ENCODE measurements around the gene DCAF6. TPM values are rescaled to one million over a fixed set of nuclear protein-coding genes. Genes with fewer than 3 reads are reported as not detected.
"Not testable (repeated sequence)": the region's sequence is repeated elsewhere in the genome, so short reads cannot be mapped to it uniquely, and the experiment has no call there.

DCAF6 gene
- total RNA-seq, 1 donor from 2014 or later = 167 TPM

DNA sequence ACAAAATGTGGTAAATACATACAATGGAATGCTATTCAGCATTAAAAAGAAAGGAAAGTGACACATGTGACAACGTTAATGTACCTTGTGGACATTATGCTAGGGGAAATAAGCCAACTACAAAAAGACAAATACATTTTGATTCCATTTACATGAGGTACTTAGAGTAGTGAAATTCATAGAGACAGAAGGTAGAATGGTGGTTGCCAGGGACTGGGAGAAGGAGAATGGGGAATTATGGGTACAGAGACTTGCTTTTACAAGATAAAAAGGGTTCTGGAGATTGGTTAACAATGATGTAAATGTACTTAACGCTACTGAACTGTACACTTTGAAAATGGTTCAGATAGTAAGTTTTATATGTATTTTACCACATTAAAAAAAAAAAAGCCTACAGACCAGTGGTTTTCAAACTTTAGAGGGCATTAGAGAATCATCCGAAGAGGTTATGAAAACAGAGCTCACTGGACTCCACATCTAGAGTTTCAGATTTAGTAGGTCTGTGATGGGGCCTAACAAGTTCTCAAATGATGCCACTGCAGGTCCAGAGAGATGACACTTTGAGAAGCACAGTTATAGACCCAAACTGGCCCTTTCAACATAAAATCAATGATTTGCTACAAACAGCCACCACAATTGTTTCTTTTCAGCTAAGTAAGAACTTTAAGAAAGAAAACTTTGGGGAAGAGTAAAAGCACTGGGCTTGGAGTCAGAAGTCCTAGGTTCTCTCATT lies 13.0 kb upstream of the DCAF6 start:
- intact Hi-C loops (cut with DNase I) = no loop called here
- DNase-seq (ENCODE audit: low spot score) = no peak

DNA sequence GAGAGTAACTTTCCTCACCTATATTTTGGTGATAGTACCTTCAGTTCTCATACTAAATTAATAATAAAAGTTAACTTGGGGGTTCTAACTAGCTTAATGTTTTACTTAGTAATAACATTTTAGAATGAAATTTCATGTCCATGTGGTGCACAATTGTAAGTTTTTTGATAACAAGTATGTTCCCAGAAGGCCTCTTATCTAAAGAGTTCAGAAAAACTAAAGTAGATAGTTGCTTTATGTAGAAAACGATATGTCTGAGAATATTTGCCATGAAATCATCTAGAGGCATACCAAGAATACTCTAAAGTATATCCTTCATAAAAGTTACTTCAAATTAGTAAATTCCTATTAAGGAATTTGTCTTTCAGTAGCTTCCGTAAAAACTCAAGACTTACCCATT lies 12.4 kb upstream of the DCAF6 start:
- intact Hi-C loops (cut with DNase I) = no loop called here
- DNase-seq (ENCODE audit: low spot score) = no peak

DNA sequence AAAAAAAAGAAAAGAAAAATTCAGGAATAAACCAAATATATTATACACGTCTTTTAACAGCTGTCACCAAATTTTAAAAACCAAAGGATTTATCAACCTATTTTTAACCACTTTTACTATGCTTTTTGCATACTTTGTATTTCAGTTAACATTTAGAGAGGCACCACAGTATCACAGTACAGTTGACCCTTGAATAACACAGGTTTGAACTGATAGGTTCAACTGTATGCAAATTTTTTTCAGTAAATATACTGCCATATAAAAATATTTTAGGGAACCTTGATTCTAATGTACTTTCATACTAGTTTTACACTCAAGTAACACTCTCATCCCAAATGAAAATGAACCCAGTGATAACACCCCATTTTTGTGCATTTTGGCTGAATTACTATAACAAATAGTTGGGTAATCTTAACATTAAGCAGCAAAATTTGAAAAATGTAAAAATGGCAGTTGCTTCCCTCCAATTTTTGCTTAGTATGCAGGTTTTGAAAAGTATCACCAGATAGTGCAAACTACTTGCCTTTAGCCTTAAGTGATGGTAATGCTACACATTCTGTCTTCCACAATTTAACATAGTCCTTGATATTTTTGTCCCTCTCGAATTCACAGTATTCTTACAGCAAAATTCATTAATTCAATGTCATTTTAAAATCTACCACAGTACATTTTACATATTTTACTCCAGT lies 11.8 kb upstream of the DCAF6 start:
- DNase-seq (ENCODE audit: low spot score) = no peak
- intact Hi-C loops (cut with DNase I) = no loop called here

DNA sequence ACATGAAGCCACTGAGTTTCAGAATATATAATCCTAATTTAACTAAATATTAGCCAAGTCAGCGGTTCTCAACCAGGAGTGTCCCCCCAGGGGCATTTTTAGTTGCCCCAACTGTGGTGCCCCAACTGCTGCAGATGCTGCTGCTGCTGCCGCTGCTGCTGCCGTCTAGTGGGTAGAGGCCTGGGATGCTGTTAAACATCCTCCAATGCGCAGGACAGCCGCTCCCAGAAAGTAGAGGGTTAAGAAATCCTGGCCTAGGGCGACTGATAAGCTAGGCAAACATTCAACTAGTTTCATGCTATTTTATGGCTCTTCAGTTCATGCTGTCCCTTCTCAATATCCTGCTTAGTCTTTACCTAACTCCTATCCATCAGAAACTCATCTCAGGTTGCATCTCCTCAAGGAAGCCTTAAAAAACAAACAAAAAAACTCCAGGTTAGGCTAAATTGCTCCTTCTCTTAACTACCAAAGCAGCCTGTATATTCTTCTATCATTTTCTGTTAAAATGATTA lies 9.9 kb upstream of the DCAF6 start:
- no peak for DNase-seq (ENCODE audit: low spot score)
- intact Hi-C loops (cut with DNase I) = no loop called here

DNA sequence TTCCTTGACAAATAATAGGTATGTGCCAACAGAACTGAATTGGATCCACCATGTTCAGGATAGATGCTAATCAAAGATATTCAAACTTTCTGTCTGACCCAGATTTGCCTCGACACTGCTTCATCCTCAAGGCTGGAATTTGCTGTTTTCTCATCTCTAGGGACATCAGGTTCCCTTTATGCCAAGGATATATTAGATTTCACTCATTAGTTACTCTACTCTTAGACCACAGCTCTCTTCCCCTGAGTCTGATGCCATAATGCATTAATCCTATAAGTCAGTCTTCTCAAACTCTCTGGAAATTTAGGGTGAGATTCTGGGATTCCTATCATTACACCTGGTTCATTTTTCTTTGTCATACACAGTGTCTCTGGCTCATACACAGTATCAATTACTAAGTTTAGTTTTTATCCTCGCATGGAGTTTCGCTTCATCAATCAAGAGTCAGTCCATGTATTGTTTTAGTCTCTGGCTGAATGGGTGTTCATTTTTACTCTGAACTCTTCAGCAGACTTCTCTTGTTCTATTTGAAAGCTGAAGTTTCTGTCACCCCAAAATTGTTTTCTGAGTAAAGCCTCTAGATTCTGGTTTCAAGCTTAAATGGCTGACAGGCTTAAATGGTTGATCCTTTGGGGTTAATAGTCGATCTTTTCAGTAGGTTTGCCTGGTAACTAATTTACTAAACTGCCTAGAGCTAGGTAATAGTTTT lies 9.3 kb upstream of the DCAF6 start:
- intact Hi-C loops (cut with DNase I) = no loop called here
- no peak for DNase-seq (ENCODE audit: low spot score)

DNA sequence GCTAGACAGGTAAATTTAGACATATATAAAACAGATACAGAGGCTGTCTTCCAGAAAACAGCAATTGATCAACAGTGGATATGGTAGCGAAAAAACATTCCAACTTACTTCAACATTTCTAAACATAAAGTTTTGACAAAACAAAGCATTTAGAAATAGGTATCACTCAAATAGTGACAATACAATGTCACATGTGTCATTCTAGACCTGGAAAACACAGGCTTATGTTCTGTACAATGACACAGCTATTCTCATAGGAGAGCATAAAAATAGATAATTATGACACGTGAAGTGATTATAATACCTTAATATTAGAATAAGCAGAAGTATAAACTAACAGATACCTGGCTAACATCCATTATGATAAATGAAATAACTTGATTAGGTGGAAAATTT lies 8.0 kb upstream of the DCAF6 start:
- DNase-seq (ENCODE audit: low spot score) = no peak
- intact Hi-C loops (cut with DNase I) = no loop called here

DNA sequence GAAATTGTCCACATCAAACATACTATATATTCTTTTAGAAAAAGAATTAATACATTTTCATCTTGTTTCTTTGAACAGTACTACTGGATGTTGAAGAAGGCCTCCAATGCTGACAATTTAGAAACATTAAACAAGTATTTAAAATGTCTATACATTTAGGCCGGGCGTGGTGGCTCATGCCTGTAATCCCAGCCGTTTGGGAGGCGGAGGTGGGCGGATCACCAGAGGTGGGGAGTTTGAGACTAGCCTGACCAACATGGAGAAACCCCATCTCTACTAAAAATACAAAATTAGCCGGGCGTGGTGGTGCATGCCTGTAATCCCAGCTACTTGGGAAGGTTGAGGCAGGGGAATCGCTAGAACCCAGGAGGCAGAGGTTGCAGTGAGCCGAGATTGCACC lies 7.6 kb upstream of the DCAF6 start:
- intact Hi-C loops (cut with DNase I); DNase-seq (ENCODE audit: low spot score): not testable (repeated sequence)

DNA sequence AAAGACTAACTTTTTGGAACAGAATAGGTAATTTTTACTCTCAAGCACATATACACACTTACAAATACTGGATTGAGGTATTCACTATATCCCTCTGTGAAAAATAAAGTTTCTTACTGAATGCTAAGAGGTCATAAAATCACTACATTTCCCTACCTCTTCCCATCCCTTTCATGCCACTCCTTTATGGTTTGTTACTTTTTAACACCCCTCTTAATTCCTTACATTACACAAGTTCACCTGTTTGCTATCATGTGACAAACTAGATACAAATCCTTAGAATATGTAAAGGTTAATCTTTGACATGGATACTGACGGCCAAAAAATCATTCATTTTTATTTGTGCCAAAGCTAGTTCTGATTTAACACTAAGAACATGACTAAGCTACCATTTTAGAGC lies 6.8 kb upstream of the DCAF6 start:
- no peak for DNase-seq (ENCODE audit: low spot score)
- intact Hi-C loops (cut with DNase I) = loop anchor here (10.0 kb wide), 1 partner anchor 1435 kb away; the partner anchor contains the start of genes BLZF1 and NME7

DNA sequence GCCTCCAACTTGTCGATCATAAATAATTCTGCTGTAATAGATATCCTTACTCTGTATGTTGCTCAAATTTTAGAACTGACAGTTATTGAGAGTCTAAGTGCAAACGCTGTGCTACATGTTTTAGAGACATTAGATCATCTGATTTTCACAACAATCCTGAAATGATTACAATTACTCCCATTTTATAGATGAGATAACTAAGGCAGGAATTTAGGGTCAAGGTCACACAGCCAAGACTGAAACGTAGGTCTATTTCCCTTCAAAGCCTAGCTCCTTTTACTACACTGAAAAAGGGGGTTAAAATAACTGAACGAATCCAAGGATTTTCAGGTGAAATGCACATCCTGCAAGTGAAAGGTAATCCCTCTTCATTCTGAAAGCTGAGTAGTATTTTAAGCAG lies 2.7 kb upstream of the DCAF6 start:
- DNase-seq (ENCODE audit: low spot score) = no peak
- intact Hi-C loops (cut with DNase I) = loop anchor here (2.0 to 10.0 kb wide), 2 partner anchors 219 to 1431 kb away; partner anchors contain the start of genes BLZF1 and NME7

DNA sequence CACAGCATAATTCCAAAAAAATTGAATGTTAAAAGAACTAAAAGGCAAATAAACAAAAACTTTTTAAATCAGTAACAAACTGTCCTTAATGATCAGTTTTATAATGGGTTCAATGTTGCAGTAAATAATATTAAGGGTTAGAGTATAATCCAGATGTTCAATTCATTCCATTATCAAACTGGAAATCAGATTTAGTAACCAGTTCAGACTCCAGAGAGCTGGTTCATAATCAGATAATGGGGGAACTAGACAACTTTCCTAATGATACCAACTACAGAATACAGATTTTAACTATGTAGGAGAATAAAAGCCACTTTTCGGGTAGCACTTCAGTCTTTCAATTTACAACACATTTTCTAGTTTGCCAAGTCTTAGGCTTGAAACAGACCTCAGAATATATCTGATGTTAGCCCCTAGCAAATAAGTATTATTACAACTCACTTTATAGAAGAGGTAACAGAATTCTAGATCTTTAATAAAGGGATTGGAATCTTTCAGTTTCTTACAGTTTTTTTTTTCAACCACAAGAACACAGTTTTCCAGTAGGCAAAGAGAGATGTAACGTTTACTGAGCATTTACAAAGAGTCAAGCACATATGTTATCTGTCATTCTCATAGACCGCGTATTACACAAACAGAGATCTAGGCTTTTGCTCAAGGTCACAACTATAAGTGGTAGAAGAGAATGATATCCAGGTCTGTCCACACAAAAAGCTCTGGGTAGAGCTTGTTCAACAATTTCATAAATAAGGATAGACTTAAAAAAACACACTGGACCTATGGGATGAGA lies 1.9 kb upstream of the DCAF6 start:
- intact Hi-C loops (cut with DNase I) = loop anchor here (2.0 to 10.0 kb wide), 7 partner anchors 112 to 1430 kb away; partner anchors contain the start of genes BLZF1, NME7, POU2F1 and TIPRL

DNA sequence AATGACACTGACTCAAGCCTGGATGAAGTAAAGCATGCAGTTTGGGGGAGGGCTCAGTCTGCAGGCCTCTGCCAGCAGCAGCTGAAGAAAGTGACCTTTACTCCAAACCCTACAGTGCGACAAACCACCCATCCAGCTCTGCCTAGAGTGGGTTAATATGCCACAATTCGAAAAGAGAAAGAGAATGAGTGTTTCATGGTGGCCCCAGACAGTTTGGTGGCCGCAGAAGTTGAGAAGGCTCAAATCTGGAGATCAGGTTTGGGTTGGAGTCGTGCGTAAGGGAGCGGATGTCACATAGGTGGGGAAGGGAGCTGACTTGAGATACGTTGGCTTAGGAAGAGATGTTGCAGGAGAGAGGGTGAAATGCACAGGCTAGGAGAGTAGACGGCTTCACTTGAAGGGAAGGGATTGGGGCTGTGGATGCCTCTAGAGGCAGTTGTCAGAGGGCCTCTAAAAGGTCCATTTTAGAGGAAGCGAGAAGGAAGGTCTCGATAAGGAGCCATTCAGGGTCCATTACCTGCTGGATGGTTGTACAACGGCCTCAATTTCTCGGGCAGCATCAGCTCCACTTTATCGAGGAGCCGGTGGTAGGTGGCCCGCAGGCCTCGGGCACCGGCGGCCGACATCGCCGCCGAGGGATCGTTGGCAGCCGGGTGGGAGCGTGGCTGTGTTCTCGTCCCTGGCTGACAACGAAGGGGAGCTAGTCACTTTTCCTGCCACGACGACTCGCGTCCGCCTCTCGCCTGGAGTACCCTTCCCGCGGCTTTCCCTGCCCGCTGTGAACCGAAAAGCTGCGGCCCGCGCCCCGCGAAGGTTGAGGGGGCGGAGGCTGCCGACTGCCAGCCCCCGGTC lies 1.0 kb upstream of the DCAF6 start:
- intact Hi-C loops (cut with DNase I) = loop anchor here (2.0 to 10.0 kb wide), 8 partner anchors 113 to 1429 kb away; partner anchors contain the start of genes BLZF1, MPZL1, NME7 and POU2F1
- no peak for DNase-seq (ENCODE audit: low spot score)

More for the DNA sequence above, 1.9 kb upstream of the DCAF6 start:
- no peak for DNase-seq (ENCODE audit: low spot score)

DNA sequence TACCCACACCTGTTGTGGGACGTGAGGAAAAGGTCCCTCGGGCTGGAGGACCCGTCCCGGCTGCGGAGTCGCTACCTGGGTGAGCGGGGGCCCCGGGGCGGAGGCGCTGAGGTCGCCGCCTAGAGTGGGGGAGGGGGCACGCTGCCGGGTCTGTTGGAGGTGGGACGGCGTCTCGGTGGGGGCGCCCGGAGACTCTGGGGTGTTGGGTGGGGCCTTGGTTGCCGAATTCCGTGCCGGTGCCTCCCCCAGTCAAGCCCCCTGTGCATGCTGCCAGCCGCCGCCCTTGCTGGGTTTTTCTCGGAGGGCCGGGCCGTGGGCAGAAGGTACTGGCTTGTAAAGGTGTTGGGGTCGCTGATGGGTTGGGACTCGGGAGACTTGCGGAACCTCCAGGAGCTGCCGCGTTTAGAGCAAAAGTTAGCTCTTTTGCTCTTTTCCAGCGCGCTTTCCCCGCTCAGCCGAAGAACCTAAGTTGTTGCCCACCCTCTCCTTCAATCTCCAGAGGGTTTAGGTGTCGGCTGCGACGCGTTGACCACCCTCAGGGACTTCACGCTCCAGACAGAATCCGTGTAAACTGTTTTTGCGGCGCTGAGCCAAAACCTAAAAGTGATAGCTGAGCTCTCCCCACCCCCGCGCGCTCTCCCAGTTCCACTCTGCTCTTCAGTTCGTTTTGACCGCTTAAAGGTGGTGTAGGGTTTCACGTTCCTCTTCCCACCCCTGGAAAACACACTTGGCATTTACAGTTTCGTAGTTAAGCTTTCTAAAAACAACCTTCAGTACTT lies 636 bp downstream of the DCAF6 start, which contains the start of gene MPC2:
Gene MPC2, minus strand, starts transcription at position 143 of the 779 bp plus-strand sequence. CDS start 1,231 bp downstream, outside the sequence.
- intact Hi-C loops (cut with DNase I) = loop anchor here (2.0 to 10.0 kb wide), 7 partner anchors 115 to 1428 kb away; partner anchors contain the start of genes BLZF1, MPZL1, NME7 and POU2F1

DNA sequence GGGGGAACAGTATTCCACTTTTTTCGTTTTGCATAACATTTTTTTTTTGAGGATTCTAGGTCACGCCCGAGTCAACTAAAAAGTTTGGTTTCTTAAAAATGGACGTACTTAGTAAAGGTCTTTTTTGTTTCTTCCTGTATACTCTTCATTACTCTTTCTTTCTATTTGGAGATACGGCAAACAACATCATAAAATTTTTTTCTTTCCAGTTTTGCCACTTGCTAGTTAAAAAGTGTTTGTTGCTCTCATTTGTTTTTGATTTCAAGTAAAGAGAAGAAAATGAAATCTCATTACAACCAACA lies 1.2 kb downstream of the DCAF6 start:
- no peak for DNase-seq (ENCODE audit: low spot score)
- intact Hi-C loops (cut with DNase I) = loop anchor here (2.0 to 10.0 kb wide), 7 partner anchors 115 to 1427 kb away; partner anchors contain the start of genes BLZF1, MPZL1, NME7 and POU2F1

More for the DNA sequence above, 636 bp downstream of the DCAF6 start, which contains the start of gene MPC2:
- peak; percentile 87 for DNase-seq (ENCODE audit: low spot score)

DNA sequence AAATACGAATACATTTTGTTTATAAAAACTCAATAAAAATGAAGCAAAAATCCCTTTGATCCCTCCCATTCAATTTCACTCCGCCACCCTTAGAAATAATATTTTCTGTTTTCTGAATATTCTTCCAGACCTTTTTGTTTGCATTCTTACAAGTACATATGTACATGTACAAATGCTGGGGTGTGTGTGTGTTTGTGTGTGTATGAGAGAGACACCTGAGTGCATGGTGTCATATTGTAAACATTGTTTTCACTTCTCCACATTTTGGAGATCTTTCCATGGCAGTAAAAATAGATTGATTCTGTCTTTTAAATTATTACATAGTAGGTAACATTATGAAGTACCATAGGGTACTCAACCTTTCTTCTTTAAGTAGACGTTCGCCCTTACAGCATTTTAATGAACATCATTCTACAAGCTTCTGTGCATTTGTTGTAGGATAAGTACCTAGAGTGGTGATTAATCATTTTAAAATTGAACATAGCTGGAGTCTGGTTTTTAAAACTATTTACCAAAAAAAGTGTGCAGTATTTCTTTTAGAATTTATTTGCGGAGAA lies 1.7 kb downstream of the DCAF6 start:
- no peak for DNase-seq (ENCODE audit: low spot score)
- intact Hi-C loops (cut with DNase I) = loop anchor here (5.0 to 10.0 kb wide), 6 partner anchors 116 to 1427 kb away; partner anchors contain the start of genes BLZF1, NME7, POU2F1 and TIPRL

DNA sequence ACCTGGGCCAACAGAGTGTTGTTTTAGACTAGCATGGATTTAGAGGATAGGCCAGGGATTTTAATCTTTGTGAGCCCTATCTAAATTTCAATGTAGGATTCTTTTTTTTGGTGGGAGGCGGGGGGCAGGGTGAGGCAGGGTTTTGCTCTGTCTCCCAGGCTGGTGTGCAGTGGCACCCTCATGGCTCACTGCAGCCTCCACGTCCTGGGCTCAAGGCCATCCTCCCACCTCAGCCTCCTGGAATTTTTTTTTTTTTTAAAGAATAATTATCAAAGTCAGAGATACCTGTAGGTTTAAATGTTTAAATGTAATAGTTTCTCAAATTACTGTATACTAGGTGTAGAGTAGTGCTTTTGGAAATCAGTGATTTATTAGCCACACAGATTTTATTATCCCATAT lies 3.8 kb downstream of the DCAF6 start:
- intact Hi-C loops (cut with DNase I) = no loop called here
- DNase-seq (ENCODE audit: low spot score) = no peak

DNA sequence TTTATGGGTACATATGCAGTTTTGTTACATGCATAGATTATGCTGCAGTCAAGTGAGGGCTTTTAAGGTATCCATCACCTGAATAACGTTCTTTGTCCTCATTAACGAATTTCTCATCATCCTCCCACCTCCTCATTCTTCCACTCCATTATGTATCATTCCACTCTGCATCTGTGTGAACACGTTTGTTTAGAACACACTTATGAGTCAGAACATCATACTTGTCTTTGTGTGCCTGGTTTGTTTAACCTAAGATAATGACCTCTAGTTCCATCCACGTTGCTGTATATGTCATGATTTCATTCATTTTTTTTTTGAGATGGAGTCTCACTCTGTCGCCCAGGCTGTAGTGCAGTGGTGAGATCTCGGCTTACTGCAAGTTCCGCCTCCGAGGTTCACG lies 7.1 kb downstream of the DCAF6 start:
- DNase-seq (ENCODE audit: low spot score) = no peak
- intact Hi-C loops (cut with DNase I) = no loop called here

DNA sequence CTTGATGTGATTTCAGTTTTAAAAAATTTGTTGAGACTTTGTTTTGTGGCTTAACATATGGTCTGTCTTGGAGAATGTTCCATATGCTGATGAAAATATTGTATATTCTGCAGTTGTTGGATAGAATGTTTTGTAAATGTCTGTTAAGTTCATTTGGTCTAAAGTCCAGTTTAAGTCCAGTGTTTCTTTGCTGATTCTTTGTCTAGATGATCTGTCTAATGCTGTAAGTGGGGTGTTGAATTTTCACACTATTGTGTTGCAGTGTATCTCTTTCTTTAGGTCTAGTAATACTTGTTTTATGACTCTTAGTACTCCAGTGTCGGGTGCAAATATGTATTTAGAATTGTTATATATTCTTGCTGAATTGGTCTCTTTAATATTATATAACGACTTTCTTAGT lies 11.2 kb downstream of the DCAF6 start:
- DNase-seq (ENCODE audit: low spot score) = no peak
- intact Hi-C loops (cut with DNase I) = no loop called here
